Gastrocnemius medialis (tissue), 4 donors: ENCODE measurements around the gene PARP2. TPM values are rescaled to one million over a fixed set of nuclear protein-coding genes. Genes with fewer than 3 reads are reported as not detected.

ENCODE experiments used
- ATAC-seq, 2 donors: fragments of 150-250 bp; one replicate each; pipeline ENCODE4 v1.9.1; 2016
- DNase-seq, 2 donors: peaks; one replicate each; pipeline ENCODE4 v3.0.0-alpha.2; 2019
- H3K27ac ChIP-seq, 4 donors: fragments of 200-600 bp; sonication (generic); 1 replicate in 1 of 4; 2 replicates in 3 of 4; pipeline ENCODE4 v1.5.1; 2016 to 2018; ENCODE audit warnings: mild to moderate bottlenecking in 2 of 4, moderate library complexity in 1 of 4
- H3K27me3 ChIP-seq, 3 donors: fragments of 200-600 bp; sonication (generic) in 2 of 3; 1 replicate in 1 of 3; 2 replicates in 2 of 3; pipeline versions ENCODE4 v1.5.1 to v1.6.0; 2016 to 2019; ENCODE audit warnings: mild to moderate bottlenecking in 1 of 3, moderate library complexity in 1 of 3
- H3K36me3 ChIP-seq, 2 donors: fragments of 200-600 bp; sonication (generic) in 1 of 2; one replicate each; pipeline ENCODE4 v1.5.1; 2017 to 2018
- H3K4me1 ChIP-seq, 2 donors: fragments of 200-600 bp; sonication (generic) in 1 of 2; one replicate each; pipeline ENCODE4 v1.5.1; 2016 to 2017; ENCODE audit warnings: mild to moderate bottlenecking in 2 of 2
- H3K4me3 ChIP-seq, 4 donors: fragments of 200-600 bp; sonication (generic) in 3 of 4; 1 replicate in 1 of 4; 2 replicates in 3 of 4; pipeline ENCODE4 v1.5.1; 2016 to 2019; ENCODE audit warnings: mild to moderate bottlenecking in 2 of 4
- H3K9me3 ChIP-seq, 3 donors: fragments of 200-600 bp; sonication (generic) in 2 of 3; 1 replicate in 1 of 3; 2 replicates in 2 of 3; pipeline ENCODE4 v1.5.1; 2016 to 2019
- CTCF ChIP-seq, 5 experiments: fragments of 450-650 bp in 3 of 5; fragments of 200-600 bp in 2 of 5; sonication (generic) in 2 of 5; IDR thresholded peaks in 4 of 5; conservative IDR thresholded peaks in 1 of 5; 1 replicate in 4 of 5; 2 replicates in 1 of 5; pipeline ENCODE4 v1.5.1; 2016 to 2019; ENCODE audit warnings: antibody characterized with exemption in 5 of 5, mild to moderate bottlenecking in 3 of 5, moderate library complexity in 3 of 5
- POLR2A ChIP-seq, 2 donors: fragments of 450-650 bp; IDR thresholded peaks; one replicate each; pipeline ENCODE4 v1.6.1; 2017; ENCODE audit warnings: antibody characterized with exemption in 2 of 2, mild to moderate bottlenecking in 2 of 2, moderate library complexity in 2 of 2
- in situ Hi-C, 4 donors: fragments of 200-750 bp; cut with MboI; loops; one replicate each; pipeline versions ENCODE4 v1.15.0 to v1.8.0; 2017; ENCODE audit warnings: low sequenced_read_pairs in 4 of 4
- intact Hi-C: fragments of 100-400 bp; cut with DNase I; formaldehyde crosslinking; loops from one replicate; pipeline ENCODE4 v1.15.1; 2023; ENCODE audit warnings: low total_unique reads
- total RNA-seq, 4 donors: library from RNA; depleted of rRNA; stranded (reverse); fragments of >200 nt; gene quantifications; one replicate each; pipeline versions ENCODE4 v1.1.0 to v1.2.3, GENCODE V29; 2016

The PARP2 gene
- 10 to 100 TPM in 1 of 4 donors, 1 to 10 TPM in 3; 5.1 to 15.0 (median 7.0) TPM for total RNA-seq

- peak; percentile 90 to 97 for TF ChIP-seq POLR2A (IDR thresholded peaks at IDR 0.05)
- no peak for TF ChIP-seq CTCF (IDR thresholded peaks at IDR 0.05 in 4 of 5, conservative IDR thresholded peaks at IDR 0.05 in 1 of 5)
- intact Hi-C loops, result loop anchor here (1.0 to 10.0 kb wide), 6 partner anchors 10 to 762 kb away; partner anchors contain the start of genes CCNB1IP1, PIP4P1, TEP1 and TMEM253
- DNase-seq (peak; percentile 97 to 98), ATAC-seq (peak; percentile 96 to 97)
- peaks cover 5 to 10% of the 10 kb centered on the region in 2 donors for H3K4me1 ChIP-seq
- H3K27me3 ChIP-seq, result no peaks in the 10 kb centered on the region
- H3K36me3 ChIP-seq, result peaks cover 0 to 12% of the 10 kb centered on the region in 2 donors
- H3K4me3 ChIP-seq, result peak within 1 kb of the TSS; percentile 74 to 83 (median 78)
- in situ Hi-C loops, result loop anchor here (10.0 to 25.0 kb wide), 4 partner anchors 119 to 644 kb away; partner anchors contain the start of genes APEX1 (in 3 of the 4), OSGEP (in 3 of the 4), PIP4P1 (in 3 of the 4) and PNP (in 3 of the 4)
- H3K27ac ChIP-seq, result peak within 1 kb of the TSS; percentile 88 to 94 (median 92)
- no peaks in the 10 kb centered on the region for H3K9me3 ChIP-seq
Observed at GRCh38 chr14:20343092-20343861, at the start of gene PARP2. Gene PARP2 (plus strand): TSS chr14:20343635. CDS start chr14:20343642, 7 bp downstream.

DNA sequence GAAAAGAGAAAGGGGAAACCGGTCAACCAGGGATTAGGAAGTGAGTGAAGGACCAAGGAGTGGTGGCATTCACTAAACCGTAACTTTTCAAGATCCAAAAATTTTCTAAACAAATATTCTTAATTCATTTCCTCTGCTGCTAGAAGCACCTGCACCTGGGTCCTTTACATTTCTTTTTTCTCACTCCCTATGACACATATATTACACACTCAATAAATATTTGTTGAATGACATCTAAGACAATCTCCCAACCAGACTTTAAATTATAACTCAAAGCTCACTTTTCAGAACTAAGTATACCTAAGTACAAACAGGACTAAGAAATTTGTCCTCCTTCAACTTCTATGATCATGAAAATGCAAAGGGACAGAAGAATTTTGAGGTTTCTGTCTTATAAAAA is 48.8 kb upstream of the PARP2 start:
- H3K27ac ChIP-seq, result no peak overlapping the region
- TF ChIP-seq POLR2A (IDR thresholded peaks at IDR 0.05) (no peak), CTCF (IDR thresholded peaks at IDR 0.05 in 4 of 5, conservative IDR thresholded peaks at IDR 0.05 in 1 of 5) (no peak)
- H3K36me3 ChIP-seq, result peaks cover 6 to 97% of the 10 kb centered on the region in 2 donors
- intact Hi-C loops, result no loop called here
- ATAC-seq (no peak), DNase-seq (no peak)
- H3K9me3 ChIP-seq, result no peaks in the 10 kb centered on the region
- in situ Hi-C loops, result no loop called here
- no peaks in the 10 kb centered on the region for H3K27me3 ChIP-seq
- no peaks in the 10 kb centered on the region for H3K4me1 ChIP-seq
- no peak overlapping the region for H3K4me3 ChIP-seq

GRCh38 chr14:20295067-20295466 is 48.4 kb upstream of the PARP2 start:
- Histone ChIP-seq H3K36me3 (peaks cover 6 to 97% of the 10 kb centered on the region in 2 donors), H3K4me3 (no peak overlapping the region), H3K27ac (no peak overlapping the region), H3K9me3 (no peaks in the 10 kb centered on the region), H3K4me1 (no peaks in the 10 kb centered on the region), H3K27me3 (no peaks in the 10 kb centered on the region)
- TF ChIP-seq CTCF (IDR thresholded peaks at IDR 0.05 in 4 of 5, conservative IDR thresholded peaks at IDR 0.05 in 1 of 5), result no peak
- TF ChIP-seq POLR2A (IDR thresholded peaks at IDR 0.05), result no peak
- intact Hi-C loops, result no loop called here
- ATAC-seq (no peak), DNase-seq (no peak)
- in situ Hi-C loops, result no loop called here

- H3K4me1 ChIP-seq, result peaks cover 10 to 13% of the 10 kb centered on the region in 2 donors
- H3K36me3 ChIP-seq, result peaks cover 0 to 48% of the 10 kb centered on the region in 2 donors
- H3K4me3 ChIP-seq, result no peak overlapping the region
- TF ChIP-seq POLR2A (IDR thresholded peaks at IDR 0.05), result no peak
- in situ Hi-C loops, result no loop called here
- no peak overlapping the region for H3K27ac ChIP-seq
- no peaks in the 10 kb centered on the region for H3K27me3 ChIP-seq
- DNase-seq, result no peak
- intact Hi-C loops, result no loop called here
- no peak for ATAC-seq
- no peaks in the 10 kb centered on the region for H3K9me3 ChIP-seq
Observed at GRCh38 chr14:20302042-20302755, 41.2 kb upstream of the PARP2 start.
